Endothelial cell (in vitro differentiated cells): ENCODE data around the gene NTS. TPM values are rescaled to one million over a fixed set of nuclear protein-coding genes. Genes with fewer than 3 reads are reported as not detected.
A peak's percentile ranks its signal among the peaks of the same experiment; 100 is the strongest.

Experiments used
- DNase-seq: peaks from one replicate; pipeline ENCODE4 v3.0.0; 2021; ENCODE audit warnings: low spot score
- H3K27ac Mint-ChIP-seq: one replicate; pipeline ENCODE4 v1.8.0; 2021; ENCODE audit warnings: mixed read lengths, inconsistent platforms; ENCODE audit not compliant: unreplicated experiment
- H3K27me3 Mint-ChIP-seq: one replicate; pipeline ENCODE4 v1.8.0; 2021; ENCODE audit warnings: mild to moderate bottlenecking, moderate library complexity, mixed read lengths, inconsistent platforms; ENCODE audit not compliant: unreplicated experiment
- H3K36me3 Mint-ChIP-seq: one replicate; pipeline ENCODE4 v1.8.0; 2021; ENCODE audit warnings: mild to moderate bottlenecking, low read depth, mixed read lengths, inconsistent platforms; ENCODE audit not compliant: unreplicated experiment
- H3K4me1 Mint-ChIP-seq: one replicate; pipeline ENCODE4 v1.8.0; 2021; ENCODE audit warnings: mild to moderate bottlenecking, mixed read lengths, inconsistent platforms; ENCODE audit not compliant: unreplicated experiment
- H3K4me3 Mint-ChIP-seq: one replicate; pipeline ENCODE4 v1.8.0; 2021; ENCODE audit warnings: mild to moderate bottlenecking, mixed read lengths, inconsistent platforms; ENCODE audit not compliant: unreplicated experiment
- H3K9me3 Mint-ChIP-seq: one replicate; pipeline ENCODE4 v1.8.0; 2021; ENCODE audit warnings: mixed read lengths, inconsistent platforms; ENCODE audit not compliant: unreplicated experiment
- CTCF ChIP-seq: fragments of 200-600 bp; sonication (generic); IDR thresholded peaks from one replicate; pipeline ENCODE4 v1.5.0; 2021; ENCODE audit warnings: antibody characterized with exemption; ENCODE audit not compliant: unreplicated experiment
- total RNA-seq: library from RNA; stranded (reverse); fragmentation: NEBNext Ultra II Directional; extraction: Animal tissue kit (Norgen Biotek cat#: 25700); gene quantifications from one replicate; pipeline ENCODE4 v1.2.1, GENCODE V29; 2021; ENCODE audit not compliant: unreplicated experiment

NTS gene
- total RNA-seq, 1 donor from 2014 or later, result 79.2 TPM

GRCh38 chr12:85866986-85867776, 6.9 kb upstream of the NTS start:
- Mint-ChIP-seq H3K36me3 (no peaks in the 10 kb centered on the region), H3K9me3 (no peaks in the 10 kb centered on the region), H3K4me3 (no peak overlapping the region), H3K27ac (no peak overlapping the region), H3K27me3 (no peaks in the 10 kb centered on the region), H3K4me1 (no peaks in the 10 kb centered on the region)
- DNase-seq, result peak; percentile 39
- TF ChIP-seq CTCF, result peak; percentile 64

GRCh38 chr12:85872497-85873091, 1.5 kb upstream of the NTS start:
- no peak for DNase-seq
- Mint-ChIP-seq H3K27ac (no peak overlapping the region), H3K27me3 (no peaks in the 10 kb centered on the region), H3K4me1 (peaks cover 11% of the 10 kb centered on the region), H3K9me3 (no peaks in the 10 kb centered on the region), H3K4me3 (no peak overlapping the region), H3K36me3 (no peaks in the 10 kb centered on the region)
- TF ChIP-seq CTCF, result peak; percentile 82

GRCh38 chr12:85877459-85877858, 3.4 kb downstream of the NTS start:
- no peak for TF ChIP-seq CTCF
- Mint-ChIP-seq H3K9me3 (no peaks in the 10 kb centered on the region), H3K4me3 (no peak overlapping the region)

GRCh38 chr12:85883763-85884162, 9.7 kb downstream of the NTS start:
- Mint-ChIP-seq H3K27ac (no peak overlapping the region), H3K27me3 (no peaks in the 10 kb centered on the region), H3K4me1 (no peaks in the 10 kb centered on the region), H3K9me3 (no peaks in the 10 kb centered on the region), H3K36me3 (no peaks in the 10 kb centered on the region), H3K4me3 (no peak overlapping the region)
- no peak for DNase-seq
- no peak for TF ChIP-seq CTCF

More at GRCh38 chr12:85877459-85877858, 3.4 kb downstream of the NTS start:
- Mint-ChIP-seq H3K4me1 (peaks cover 12% of the 10 kb centered on the region), H3K27me3 (no peaks in the 10 kb centered on the region), H3K27ac (no peak overlapping the region), H3K36me3 (no peaks in the 10 kb centered on the region)
- DNase-seq, result no peak

GRCh38 chr12:85894653-85895052, 20.6 kb downstream of the NTS start:
- H3K27me3 Mint-ChIP-seq, result no peaks in the 10 kb centered on the region
- H3K9me3 Mint-ChIP-seq, result no peaks in the 10 kb centered on the region

More at GRCh38 chr12:85894653-85895052, 20.6 kb downstream of the NTS start:
- DNase-seq, result no peak
- TF ChIP-seq CTCF, result no peak
- no peaks in the 10 kb centered on the region for H3K4me1 Mint-ChIP-seq
- no peaks in the 10 kb centered on the region for H3K36me3 Mint-ChIP-seq
- H3K4me3 Mint-ChIP-seq, result no peak overlapping the region
- no peak overlapping the region for H3K27ac Mint-ChIP-seq
